HG03442 (cell line): Measurements from ENCODE around the gene LAMTOR2.
"Not testable (repeated sequence)": the region's sequence is repeated elsewhere in the genome, so short reads cannot be mapped to it uniquely, and the experiment has no call there.

Experiments used
- ATAC-seq: cut with Tn5 transposase; IDR thresholded peaks from one replicate; pipeline ENCODE4 v1.9.1; 2021; ENCODE audit warnings: mild to moderate bottlenecking, moderate library complexity; ENCODE audit not compliant: unreplicated experiment

LAMTOR2 gene

GRCh38 chr1:156054500-156055280 is at the start of gene LAMTOR2:
TSS of gene LAMTOR2 (plus strand) at chr1:156054782. CDS start at chr1:156054890, 108 bp downstream.
- ATAC-seq = peak; percentile 63

GRCh38 chr1:156004843-156005584 is 49.6 kb upstream of the LAMTOR2 start:
- no peak for ATAC-seq

GRCh38 chr1:156006666-156007376 is 47.8 kb upstream of the LAMTOR2 start:
- ATAC-seq = no peak

GRCh38 chr1:156009404-156009803 is 45.2 kb upstream of the LAMTOR2 start:
- ATAC-seq = no peak

- ATAC-seq = no peak
Observed at GRCh38 chr1:156012051-156012817, 42.3 kb upstream of the LAMTOR2 start.

- no peak for ATAC-seq
Observed at GRCh38 chr1:156014829-156015228, 39.8 kb upstream of the LAMTOR2 start.

- no peak for ATAC-seq
Observed at GRCh38 chr1:156019946-156020292, 34.7 kb upstream of the LAMTOR2 start.

- ATAC-seq = peak; percentile 85
Observed at GRCh38 chr1:156020293-156021092, 34.1 kb upstream of the LAMTOR2 start, which contains the start of gene SSR2. TSS of gene SSR2 (minus strand) at chr1:156020951. CDS start at chr1:156020167, 784 bp downstream.

GRCh38 chr1:156021093-156021428 is 33.5 kb upstream of the LAMTOR2 start:
- ATAC-seq = no peak

GRCh38 chr1:156021954-156022353 is 32.6 kb upstream of the LAMTOR2 start:
- no peak for ATAC-seq

GRCh38 chr1:156024801-156025200 is 29.8 kb upstream of the LAMTOR2 start:
- ATAC-seq = no peak

- ATAC-seq = no peak
Observed at GRCh38 chr1:156025876-156026275, 28.7 kb upstream of the LAMTOR2 start.

- no peak for ATAC-seq
Observed at GRCh38 chr1:156026588-156026987, 28.0 kb upstream of the LAMTOR2 start.

GRCh38 chr1:156033011-156033410 is 21.6 kb upstream of the LAMTOR2 start:
- no peak for ATAC-seq

- ATAC-seq = not testable (repeated sequence)
Observed at GRCh38 chr1:156034991-156035390, 19.6 kb upstream of the LAMTOR2 start.

- no peak for ATAC-seq
Observed at GRCh38 chr1:156042828-156043227, 11.8 kb upstream of the LAMTOR2 start.

GRCh38 chr1:156045076-156045475 is 9.5 kb upstream of the LAMTOR2 start:
- ATAC-seq = no peak

GRCh38 chr1:156048663-156049258 is 5.8 kb upstream of the LAMTOR2 start:
- no peak for ATAC-seq

- ATAC-seq = no peak
Observed at GRCh38 chr1:156050376-156050775, 4.2 kb upstream of the LAMTOR2 start.
